Suppressor macrophage treated with lipopolysaccharide for 4 hours (primary cell): ENCODE data around the gene FNDC10.

ENCODE experiments used
- DNase-seq: peaks from one replicate; pipeline ENCODE4 v3.0.0-alpha.2; 2020

Gene FNDC10

DNA sequence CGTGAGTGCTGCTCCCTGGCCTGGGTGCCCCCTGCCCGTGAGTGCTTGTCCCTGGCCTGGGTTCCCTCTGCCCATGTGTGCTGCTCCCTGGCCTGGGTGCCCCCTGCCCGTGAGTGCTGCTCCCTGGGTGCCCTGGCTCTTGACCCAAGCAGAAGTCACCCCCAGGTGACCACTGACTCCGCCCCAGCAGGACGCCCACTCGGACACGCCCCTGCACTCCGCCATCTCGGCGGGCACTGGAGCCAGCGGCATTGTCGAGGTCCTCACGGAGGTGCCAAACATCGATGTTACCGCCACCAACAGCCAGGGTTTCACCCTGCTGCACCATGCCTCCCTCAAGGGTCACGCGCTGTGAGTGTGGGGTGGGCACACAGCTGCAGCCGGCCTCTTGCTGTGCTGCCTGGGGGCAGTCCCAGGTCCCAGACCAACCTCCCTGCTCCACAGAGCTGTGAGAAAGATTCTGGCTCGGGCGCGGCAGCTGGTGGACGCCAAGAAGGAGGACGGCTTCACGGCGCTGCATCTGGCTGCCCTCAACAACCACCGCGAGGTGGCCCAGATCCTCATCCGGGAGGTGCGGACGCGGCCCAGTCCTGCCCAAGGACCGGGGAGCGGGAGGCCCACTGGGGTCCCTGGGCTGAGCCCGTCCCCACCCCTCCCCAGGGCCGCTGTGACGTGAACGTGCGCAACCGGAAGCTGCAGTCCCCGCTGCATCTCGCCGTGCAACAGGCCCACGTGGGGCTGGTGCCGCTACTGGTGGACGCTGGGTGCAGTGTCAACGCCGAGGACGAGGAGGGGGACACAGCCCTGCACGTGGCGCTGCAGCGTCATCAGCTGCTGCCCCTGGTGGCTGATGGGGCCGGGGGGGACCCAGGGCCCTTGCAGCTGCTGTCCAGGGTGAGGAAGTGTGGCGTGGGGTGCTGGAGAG lies 28.2 kb upstream of the FNDC10 start:
- no peak for DNase-seq

DNA sequence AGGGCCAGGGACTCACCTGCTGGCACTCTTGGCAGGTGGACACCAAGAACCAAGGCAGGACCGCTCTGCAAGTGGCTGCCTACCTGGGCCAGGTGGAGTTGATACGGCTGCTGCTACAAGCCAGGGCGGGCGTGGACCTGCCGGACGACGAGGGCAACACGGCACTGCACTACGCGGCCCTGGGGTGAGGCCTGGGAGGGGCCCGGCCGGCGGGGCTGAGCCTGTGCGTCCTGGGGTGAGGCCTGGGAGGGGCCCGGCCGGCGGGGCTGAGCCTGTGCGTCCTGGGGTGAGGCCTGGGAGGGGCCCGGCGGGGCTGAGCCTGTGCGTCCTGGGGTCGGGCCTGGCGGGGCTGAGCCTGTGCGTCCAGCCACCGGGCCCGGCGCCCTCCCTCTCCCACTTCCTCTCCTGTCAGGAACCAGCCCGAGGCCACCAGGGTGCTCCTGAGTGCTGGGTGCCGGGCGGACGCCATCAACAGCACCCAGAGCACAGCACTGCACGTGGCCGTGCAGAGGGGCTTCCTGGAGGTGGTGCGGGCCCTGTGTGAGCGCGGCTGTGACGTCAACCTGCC lies 27.4 kb upstream of the FNDC10 start:
- DNase-seq, result no peak

DNA sequence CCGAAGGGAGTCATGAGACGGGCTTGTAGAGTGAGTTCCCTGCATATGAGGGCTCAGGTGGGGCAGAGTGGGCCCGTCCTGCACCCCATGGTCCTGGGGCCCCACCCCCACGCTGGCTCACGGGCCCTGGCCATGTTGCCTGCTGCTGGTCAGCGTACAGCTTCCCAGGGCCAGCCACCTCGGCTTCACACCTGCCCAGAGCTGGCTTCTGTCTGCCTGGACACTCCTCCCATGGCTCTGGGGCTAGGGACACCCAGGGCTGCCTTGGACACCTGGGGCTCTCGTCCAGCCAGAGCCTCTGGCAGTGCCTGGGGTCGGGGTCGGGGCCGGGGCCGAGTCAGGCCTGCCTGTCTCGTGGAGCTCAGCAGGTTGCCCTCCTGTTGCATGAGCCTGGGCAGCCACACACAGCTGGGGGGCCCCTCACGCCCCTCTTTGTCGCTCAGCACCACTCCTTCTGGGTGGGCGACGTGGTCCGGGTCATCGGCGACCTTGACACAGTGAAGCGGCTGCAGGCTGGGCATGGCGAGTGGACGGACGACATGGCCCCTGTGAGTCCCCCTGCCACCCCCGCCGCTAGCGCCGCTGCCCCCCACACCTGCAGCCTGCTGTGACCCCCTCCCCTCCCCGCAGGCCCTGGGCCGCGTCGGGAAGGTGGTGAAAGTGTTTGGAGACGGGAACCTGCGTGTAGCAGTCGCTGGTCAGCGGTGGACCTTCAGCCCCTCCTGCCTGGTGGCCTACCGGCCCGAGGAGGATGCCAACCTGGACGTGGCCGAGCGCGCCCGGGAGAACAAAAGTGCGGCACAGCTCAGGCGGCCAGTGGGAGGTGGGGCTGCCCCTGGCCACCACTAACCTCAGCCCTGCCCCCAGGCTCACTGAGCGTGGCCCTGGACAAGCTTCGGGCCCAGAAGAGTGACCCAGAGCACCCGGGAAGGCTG lies 26.5 kb upstream of the FNDC10 start:
- DNase-seq, result no peak

DNA sequence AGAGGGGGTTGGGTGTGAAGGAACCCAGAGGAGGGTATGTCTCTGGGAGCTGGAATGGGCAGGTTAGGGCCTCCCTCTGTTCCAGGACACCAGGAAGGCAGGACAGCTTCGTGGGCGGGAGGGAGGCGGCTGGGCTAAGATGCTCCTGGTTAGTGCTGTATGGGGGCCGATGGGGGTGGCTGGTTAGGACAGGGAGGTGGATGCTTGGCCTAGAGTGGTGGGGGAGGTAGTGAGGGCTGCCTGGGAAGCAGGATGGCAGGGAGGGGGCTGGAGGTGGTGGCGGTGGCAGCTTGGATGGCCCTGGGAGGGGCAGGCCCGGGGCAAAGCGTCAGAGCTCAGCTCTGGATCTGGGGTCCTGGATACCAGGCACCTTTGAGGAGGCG lies 25.9 kb upstream of the FNDC10 start:
- no peak for DNase-seq

DNA sequence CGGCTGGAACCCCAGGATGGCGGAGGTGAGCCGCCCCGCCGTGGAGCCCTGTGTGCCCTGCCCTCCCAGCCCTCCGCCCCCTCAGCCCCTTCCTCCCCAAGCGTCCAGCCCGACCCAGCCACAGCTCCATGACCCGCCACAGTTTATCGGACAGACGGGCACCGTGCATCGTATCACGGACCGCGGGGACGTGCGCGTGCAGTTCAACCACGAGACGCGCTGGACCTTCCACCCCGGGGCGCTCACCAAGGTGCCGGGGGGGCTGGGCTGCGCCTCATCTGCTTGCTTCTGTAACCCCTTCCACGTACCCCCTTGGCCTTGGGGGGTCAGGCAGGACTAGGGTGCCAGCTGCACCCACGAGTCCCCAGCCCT lies 25.5 kb upstream of the FNDC10 start:
- DNase-seq, result no peak

DNA sequence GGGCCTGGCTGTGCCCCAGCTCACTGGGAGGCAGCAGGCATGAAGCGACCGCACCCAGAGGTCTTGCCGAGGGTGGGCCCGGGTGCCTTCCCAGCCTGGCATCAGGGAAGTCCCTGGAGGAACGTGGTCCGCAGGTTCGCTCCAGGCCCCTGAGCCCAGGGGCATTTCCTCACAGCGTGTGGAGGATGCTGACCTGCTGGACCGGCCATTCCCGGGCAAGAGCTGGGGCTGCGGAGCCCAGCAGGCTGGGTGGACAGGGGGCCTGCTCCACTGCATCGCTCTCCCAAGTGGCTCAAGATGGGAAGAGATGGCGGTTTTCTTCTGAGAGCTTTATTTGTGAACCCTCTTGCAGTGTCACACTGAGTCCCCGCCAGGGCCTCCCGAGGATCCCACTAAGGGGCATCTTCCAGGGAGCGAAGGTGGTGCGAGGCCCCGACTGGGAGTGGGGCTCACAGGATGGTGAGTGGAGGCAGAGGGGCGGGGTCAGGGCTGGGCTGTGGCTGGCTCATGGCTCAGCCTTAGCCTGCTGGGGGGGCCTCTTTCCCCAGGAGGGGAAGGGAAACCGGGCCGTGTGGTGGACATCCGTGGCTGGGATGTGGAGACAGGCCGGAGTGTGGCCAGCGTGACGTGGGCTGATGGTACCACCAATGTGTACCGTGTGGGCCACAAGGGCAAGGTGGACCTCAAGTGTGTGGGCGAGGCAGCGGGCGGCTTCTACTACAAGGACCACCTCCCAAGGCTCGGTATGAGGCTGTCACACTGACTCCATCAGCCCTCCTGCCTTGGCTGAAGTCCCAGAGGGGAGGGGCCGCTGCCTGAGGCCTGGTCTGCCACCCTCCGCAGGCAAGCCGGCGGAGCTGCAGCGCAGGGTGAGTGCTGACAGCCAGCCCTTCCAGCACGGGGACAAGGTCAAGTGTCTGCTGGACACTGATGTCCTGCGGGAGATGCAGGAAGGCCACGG lies 24.8 kb upstream of the FNDC10 start:
- no peak for DNase-seq

DNA sequence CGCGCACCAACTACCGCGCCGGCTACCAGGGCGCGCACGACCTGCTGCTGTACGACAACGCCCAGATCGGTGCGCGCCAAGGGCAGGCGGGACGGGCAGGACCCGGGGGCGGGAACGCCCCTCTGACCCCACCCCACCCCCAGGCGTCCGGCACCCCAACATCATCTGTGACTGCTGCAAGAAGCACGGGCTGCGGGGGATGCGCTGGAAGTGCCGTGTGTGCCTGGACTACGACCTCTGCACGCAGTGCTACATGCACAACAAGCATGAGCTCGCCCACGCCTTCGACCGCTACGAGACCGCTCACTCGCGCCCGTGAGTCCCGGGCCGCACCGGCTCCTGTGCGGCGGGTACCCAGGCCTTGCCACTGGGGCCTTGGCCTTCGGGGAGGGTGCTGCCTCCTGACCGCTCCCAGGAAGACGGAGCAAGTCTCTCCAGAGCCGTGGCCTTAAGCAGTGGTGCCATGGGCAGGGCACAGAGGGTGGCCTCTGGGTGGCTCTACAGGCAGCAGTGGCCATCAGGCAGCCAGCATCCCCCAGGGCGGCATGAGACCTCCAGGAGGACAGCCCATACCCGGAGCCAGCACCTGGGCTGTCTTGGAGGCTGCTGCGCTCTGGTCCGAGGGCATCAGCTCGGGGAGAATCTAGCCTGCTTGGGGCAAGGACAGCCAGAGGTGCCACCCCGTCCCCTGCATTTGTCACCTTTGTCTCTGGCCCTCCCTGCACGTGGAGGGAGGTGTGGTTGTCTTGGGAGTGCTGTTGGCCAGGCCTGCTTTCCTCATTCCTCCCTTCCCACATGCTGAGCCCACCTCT lies 23.9 kb upstream of the FNDC10 start:
- no peak for DNase-seq

DNA sequence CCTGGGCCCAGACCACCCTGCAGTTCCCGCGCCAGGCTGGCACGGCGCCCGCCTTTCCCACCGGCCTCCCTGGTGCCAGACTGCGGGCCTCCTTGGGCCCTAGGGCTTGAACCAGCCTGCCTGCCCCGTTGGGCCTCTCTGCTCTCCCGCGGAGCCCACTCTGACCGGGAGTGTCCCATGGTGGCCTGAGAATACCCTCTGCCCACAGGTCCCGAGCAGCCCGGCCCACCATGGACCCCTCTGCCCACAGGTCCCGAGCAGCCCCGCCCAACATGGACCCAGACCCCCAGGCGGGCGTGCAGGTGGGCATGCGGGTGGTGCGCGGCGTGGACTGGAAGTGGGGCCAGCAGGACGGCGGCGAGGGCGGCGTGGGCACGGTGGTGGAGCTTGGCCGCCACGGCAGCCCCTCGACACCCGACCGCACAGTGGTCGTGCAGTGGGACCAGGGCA lies 23.3 kb upstream of the FNDC10 start:
- no peak for DNase-seq

DNA sequence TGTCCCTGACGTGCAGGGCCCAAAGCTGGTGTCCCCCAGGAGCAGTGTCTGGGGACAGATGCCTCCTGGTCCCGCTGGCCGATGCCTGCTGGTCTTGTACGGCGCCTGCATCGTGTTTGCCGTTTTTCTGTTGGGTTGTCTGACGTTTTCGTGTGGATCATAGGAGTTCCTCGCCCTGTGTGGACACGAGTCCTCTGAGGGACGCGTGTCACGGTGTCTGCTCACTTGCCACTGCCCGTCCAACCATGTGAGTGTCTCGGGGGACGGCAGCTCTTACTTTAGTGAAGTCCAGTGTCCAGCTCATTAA lies 22.8 kb upstream of the FNDC10 start:
- DNase-seq, result no peak

DNA sequence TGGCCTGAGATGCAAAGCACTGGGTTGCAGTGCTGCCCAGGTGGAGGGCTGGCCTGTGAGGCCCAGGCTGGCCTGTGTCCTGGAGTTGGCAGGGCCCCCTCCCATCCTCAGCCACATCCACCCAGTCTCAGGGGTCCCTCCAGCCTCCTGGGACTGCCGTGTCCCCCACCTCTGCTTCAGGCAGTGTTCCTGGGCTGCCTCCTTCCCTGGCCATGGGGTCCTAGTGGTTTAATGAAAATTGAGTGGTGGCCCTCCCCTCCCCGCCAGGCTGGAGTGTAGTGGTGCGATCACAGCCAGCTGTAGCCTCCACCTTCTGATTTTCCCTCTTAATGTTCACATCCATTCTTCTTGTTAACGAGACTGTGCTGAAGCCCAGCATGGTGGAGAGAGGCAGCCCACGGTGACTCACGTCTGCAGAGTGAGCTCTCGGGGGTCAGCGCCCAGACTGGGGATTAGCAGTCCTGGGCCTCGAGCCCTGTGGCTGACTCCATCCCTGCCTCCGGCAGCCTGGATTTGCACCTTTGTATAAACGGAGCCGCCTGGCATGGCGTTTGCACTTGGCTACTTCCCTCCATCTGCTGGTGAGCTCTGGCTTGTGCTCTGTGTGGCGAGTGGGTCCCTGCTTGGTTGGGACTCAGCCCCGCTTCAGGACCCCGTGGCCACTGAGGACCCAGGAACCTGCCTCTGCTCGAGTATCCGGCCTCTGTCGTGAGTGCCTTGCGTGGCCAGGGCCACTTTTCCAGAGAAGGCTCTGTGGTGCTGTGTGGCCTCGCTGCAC lies 22.3 kb upstream of the FNDC10 start:
- no peak for DNase-seq

DNA sequence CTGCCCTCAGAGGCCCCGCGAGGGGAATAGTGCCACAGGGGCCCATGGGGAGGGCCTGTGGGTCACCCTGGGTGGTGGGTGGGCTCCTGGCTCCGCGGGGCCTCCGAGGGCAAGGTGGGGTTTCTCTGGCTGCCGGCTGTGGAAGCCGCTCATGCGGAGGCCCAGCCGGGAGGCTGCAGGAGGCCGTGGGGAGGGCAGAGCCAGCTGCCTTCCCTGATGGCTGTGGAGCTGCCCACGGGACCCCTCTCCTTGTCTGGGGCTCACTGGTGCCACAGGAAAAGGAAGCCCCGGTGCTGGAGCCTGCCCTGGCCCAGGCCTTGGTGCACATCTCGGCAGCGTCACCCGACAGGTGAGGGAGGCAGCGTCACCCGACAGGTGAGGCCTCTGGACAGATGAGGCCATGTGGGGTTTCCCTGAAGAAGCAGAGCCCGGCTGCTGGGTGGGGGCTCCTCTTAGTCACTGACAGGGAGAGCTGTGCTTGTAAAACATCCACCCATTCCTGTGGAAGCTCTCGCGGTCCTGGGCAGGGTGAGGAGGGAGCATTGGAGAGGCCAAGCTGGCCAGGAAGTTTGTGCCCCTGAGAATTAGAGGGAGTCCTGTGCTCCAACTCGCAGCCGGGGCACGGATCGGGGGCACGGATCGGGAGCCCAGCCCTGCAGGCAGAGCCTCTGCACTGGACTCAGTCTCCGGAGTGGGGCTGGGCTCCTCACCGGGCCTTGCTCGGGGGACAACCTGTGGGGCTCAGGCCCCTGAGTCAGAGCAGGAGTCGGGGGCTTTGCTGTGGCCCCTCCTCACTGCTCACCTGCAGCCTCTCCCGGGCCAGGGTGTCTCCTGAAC lies 21.5 kb upstream of the FNDC10 start:
- no peak for DNase-seq

DNA sequence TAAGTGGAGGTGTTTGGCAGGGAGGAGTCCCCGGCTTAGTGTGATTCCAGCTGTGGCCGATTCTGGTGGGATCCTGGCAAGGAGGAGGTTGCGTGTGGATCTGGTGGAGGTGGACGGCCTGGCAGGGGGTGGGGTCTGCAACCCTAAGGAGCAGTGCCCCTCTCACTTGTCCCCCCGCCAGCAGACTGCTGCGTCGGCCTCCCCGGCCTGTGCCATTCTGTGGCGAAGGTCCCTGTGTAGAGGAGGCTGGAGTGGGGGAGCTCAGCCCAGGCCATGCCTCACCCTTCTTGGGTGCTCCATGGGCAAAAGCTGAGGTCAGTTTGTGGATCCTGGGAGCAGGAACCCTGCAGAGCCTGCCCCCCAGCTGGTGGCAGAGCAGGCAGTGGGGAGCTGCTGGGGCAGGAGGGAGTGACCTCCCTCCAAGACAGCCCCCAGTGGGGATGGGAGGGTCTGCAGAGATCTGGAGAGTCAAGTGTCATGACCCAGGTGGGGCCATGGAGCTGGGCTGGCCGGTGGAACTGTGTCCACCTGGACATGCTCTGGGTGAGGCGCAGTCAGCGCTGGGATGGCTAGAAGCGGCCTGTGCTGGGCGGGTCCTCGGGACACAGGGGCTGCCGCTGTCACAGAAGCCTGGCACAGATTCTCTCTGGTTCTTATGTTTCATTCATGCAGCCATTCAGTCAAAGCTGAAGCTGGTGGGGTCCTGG lies 20.7 kb upstream of the FNDC10 start:
- no peak for DNase-seq

DNA sequence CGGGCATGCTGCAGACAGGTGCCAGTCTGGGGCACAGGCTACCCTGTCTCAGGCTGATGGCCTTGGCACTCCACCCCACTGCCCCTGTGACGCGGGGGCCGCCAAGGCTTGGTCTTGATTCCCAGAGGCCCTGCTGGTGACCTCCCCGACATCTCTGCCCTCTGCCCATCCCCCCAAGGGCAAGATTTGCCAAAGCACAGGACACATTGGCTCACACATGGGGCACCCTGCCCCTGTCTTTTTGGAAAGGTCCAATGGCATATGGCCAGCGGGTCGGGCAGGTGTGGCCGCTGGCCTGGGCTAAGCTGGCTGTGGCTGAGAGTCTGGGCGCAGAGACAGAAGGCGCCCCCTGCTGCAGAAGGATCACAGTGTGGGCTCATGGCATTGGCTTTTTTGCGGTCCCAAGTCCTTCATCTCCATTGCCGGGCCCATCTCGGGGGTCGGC lies 20.0 kb upstream of the FNDC10 start:
- DNase-seq, result peak; percentile 28

DNA sequence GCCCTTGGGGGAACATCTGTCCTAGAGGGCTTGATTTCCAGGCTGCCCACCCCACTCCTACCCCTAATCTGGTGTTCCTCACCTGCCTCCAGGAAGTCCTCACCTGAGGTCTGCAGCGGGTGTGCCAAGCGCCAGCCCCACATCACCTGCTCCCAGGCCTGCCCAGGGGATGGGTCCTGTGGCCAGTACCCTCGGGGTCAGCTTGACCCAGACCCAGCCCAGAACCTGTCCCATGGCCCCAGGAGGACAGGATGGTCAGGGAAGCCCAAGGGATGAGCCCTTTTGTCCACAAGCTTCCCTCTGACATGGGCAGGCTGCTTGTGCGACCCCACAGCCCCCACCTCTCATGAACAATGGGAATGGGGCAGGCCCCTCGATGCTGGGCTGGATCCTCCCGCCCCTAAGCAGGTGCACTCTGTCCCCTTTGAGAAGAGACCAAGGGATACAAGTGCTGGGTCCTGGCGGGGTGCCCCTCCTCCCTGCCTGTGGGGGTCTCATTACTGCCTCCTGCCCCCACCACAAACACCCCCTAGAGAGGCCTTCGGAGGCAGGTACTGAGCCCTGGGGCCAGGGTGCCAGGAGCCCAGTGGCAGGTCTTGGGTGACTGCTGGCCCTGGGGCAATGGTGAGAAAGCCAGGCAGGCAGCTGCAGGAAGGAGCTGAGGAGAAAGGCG lies 18.6 kb upstream of the FNDC10 start:
- no peak for DNase-seq

DNA sequence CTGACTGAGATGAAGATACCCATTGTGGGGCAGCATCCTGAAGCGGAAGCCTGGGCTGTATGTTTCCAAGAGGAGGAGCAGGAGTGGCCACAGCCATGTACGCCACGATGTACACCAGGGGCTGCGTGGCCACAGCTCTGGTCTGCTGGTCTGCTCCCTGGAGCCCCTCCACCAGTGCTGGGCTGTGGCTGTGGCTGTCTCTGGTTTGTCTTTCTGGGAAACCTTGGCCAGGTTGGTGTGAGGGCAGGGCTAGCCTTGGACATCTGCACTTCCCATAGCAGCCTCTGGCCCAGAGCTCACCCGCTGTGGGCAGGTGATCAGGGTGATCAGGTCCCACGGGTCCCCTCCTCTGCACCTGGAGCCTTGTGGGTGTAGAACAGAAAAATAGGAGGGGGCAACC lies 18.0 kb upstream of the FNDC10 start:
- DNase-seq, result no peak

DNA sequence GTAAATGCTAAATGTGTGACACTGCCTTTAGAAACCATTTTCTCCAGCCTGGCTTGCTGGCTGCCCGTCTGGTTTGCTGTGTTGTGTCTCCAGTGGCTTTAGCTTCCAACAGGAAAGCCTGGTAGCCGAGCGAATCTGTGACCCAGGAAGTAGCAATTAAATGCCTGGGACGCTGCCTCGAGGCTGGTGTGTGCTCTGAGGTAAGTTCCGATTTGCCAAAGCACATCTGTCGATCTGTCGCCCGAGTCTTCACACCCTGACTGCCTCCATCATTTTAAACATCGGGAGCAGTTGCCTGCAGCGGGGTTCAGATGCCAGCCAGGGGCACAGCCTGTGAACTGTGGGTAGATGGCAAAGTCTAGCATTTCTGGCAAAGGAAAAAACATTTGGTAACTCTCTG lies 17.6 kb upstream of the FNDC10 start:
- no peak for DNase-seq

DNA sequence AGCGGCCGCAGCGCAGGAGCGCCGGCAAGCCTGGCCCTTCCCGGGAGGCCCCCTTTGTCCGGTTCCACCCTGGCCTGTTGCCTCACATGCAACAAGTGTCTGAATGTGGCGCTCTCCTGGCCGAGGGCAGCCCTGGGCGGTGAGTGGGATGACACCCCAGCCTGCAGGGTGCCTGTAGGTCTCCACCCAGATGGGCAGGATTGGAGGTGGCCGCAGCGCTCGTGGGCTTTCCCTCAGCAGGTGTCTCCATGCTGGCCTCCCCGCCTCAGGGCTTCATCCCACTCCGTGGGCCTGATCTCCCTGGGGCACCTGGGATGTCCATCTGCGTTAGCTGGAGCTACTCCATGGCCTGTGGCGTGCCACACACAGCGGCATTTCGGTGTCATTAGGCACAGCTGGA lies 16.9 kb upstream of the FNDC10 start:
- no peak for DNase-seq

DNA sequence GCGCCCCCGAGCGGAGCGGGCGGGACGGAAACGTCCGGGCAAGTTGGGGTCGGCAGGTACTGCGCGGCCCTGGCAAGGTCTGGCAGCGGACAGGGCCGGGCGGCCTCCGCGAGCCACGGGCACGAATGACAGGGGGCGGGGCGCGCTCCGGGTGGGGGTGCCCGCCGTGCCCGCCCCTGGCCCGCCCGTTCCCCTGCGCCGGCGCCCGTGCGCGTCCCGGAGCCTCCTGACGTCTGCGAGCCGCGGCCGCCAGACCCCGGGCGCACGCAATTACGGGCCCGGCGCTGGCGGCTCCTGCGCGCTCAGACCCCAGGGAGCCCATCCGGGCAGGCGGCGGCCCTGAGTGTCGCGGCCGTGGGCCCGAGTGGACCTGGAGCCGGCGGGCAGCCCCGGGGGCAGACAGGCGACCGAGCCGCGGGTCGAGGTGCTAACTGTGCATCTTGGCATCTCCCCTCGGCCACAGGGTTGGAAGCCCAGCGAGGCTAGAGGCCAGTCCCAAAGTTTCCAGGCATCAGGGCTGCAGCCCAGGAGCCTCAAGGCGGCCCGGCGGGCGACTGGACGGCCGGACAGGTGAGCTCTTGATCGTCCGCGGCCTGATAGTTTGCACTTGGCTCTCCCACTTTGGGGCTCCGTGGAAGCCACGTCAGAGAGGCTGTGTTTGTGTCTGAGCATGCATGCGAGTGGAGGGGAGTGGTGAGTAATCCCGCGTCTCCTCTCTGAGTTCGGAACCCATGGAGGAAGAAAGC lies 16.3 kb upstream of the FNDC10 start:
- peak; percentile 61 for DNase-seq
